Fibroblast of the aortic adventitia (primary cell): Measurements from ENCODE around the gene CCDC190. TPM values are rescaled to one million over a fixed set of nuclear protein-coding genes. Genes with fewer than 3 reads are reported as not detected.

Source experiments
- DNase-seq: peaks from one replicate; pipeline ENCODE4 v3.0.0-alpha.2; 2010; ENCODE audit warnings: low read depth
- H3K4me3 ChIP-seq: 2 replicates; pipeline ENCODE4 v1.5.1; 2011; ENCODE audit warnings: low read depth, mild to moderate bottlenecking, control low read depth, low read length, moderate library complexity
- total RNA-seq: library from RNA; depleted of rRNA; stranded (reverse); fragments of >200 nt; gene quantifications from 2 replicates; pipeline ENCODE4 v1.2.3, GENCODE V29; 2012; ENCODE audit warnings: low replicate concordance
- TF ChIP-seq, protein P1 (sequence below): IDR thresholded peaks from 2 replicates; pipeline ENCODE4 v1.5.1; 2011; ENCODE audit warnings: mild to moderate bottlenecking, low read length, control low read depth, inconsistent platforms; ENCODE audit not compliant: insufficient read depth

Gene CCDC190
- total RNA-seq, 1 donor, result 4.6 TPM

DNA sequence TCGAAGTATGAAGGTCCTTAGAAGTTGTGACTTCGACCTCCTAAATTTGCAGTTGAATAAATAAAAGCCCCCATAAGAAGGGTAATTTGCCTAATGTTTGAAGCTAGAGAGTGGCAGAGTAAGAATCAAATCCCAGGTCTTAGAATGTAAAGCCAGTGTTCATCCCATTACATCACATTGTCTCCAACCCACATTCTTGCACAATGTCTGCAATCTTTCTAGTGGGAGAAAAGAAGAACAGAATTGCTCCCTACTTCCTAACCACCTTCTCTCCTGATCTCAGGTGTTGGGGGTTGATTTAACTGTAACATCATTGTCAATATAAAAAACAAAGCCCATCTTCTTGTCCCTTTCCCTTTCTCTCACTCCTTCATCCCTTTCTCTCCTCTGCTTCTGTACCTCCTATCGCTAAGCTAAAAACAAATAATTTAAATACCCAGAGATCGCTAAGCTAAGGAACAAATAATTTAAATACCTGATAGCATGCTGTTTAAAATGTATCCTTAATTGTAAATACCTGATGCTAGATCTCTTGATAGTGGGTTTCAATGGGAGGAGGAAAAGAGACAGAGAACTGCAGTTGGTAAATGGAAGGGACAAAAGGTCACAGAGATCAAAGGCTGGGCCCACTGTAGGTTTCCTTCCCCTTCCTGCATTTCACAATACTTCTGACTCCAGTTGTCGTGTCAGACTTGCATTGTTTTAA, 32.1 kb upstream of the CCDC190 start:
- no peak for DNase-seq
- TF ChIP-seq, protein P1, sequence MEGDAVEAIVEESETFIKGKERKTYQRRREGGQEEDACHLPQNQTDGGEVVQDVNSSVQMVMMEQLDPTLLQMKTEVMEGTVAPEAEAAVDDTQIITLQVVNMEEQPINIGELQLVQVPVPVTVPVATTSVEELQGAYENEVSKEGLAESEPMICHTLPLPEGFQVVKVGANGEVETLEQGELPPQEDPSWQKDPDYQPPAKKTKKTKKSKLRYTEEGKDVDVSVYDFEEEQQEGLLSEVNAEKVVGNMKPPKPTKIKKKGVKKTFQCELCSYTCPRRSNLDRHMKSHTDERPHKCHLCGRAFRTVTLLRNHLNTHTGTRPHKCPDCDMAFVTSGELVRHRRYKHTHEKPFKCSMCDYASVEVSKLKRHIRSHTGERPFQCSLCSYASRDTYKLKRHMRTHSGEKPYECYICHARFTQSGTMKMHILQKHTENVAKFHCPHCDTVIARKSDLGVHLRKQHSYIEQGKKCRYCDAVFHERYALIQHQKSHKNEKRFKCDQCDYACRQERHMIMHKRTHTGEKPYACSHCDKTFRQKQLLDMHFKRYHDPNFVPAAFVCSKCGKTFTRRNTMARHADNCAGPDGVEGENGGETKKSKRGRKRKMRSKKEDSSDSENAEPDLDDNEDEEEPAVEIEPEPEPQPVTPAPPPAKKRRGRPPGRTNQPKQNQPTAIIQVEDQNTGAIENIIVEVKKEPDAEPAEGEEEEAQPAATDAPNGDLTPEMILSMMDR, result no peak
- H3K4me3 ChIP-seq, result no peak overlapping the region

DNA sequence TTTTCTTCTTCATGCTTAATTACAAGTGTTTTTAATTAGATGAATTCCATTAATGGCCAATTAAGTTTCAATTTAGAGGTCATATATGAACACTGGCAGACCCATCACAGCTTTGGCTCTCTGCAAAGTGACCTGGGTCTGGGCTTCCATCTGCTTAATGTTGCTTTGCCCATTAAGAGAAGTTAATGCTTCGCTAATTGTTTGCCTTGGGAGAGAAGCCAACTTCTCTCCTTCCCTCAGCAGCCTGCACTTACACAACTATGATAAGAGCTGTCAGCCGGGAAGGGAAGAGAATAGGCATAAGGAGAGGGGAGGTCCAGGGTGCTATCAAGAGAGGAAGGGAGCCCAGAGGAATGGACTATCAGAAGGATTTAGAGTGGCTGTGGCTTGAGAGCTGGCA, 29.0 kb upstream of the CCDC190 start:
- TF ChIP-seq, protein P1, result no peak
- DNase-seq, result no peak
- no peak overlapping the region for H3K4me3 ChIP-seq

DNA sequence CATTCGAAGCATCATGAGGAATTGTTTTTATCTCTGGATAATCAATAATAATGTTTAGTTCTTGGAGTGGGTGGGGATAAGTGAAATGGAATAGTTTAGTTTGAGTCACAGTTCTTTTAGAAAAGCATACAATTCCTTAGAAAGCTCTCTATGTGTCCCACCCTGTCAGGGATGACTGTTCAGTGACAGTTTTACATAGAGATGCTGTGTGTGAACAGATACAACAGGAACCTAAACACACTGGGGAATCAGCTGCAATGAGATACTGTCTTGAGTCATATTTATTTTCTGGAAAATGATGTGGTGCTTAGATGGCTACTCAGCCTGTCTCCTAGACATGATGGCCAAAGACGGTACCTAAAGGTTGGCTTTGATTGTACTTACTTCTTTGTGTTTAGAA, 25.7 kb upstream of the CCDC190 start:
- TF ChIP-seq, protein P1, result no peak
- no peak for DNase-seq
- no peak overlapping the region for H3K4me3 ChIP-seq

DNA sequence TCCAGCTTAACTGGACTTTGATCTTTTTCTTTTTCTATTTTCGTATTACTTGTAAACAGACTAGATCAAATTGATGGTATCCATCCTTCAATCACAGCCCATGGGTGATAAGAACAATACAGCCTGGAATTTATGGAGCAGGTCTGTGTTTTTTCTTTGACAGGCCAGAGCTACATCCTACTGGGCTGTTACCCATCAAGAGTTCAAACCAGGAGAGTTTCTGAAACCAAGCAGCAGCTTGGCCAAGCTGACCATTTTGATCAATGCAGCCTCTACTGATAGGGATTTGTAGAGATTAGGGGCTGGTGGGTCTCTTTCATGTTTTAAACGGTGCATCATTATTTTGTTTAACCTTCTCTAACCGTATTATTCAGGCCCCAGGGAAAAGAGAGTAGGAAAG, 24.3 kb upstream of the CCDC190 start:
- H3K4me3 ChIP-seq, result no peak overlapping the region
- TF ChIP-seq, protein P1, result no peak
- DNase-seq, result no peak

DNA sequence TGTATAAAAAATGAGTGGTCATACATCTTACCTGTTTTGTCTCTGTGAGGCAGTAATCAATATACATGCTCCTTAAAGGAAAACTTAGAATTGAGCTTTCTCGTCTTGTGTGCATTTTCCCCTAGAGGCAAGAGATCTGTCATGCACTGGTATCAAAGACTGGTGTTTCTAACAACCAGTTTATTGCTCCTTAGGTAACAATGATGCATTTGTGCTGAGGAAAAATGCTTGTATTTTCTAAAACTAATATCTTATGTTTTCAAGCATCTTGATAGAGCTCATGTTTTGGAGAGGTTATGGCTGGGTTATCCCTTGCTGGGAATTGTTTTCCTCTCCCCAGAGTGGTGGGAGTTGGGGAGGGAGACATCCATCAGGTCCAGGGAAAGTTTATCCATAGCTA, 23.9 kb upstream of the CCDC190 start:
- TF ChIP-seq, protein P1, result no peak

DNA sequence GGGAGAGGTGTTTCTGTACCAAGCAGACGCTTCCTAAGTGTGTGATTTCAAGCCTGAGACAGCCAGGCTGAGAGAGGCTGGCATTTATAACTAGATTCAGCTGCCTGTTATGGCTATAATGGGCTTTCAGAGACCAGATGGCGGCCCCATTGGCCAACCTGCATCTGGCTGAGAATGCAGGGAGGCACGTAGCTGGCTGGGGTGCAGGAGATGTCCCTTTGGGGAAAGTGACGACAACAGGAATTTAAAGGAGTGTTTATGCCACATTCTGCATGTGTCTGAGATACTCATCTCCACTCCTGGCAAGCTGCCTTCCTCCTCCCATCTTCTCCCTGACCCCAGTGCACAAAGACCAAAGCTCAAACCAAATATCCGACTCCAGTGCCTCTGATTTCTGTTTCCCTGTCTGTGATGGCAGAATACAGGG, 21.3 kb upstream of the CCDC190 start:
- DNase-seq, result no peak

More for the DNA sequence above, 23.9 kb upstream of the CCDC190 start:
- H3K4me3 ChIP-seq, result no peak overlapping the region
- DNase-seq, result no peak

More for the DNA sequence above, 21.3 kb upstream of the CCDC190 start:
- H3K4me3 ChIP-seq, result no peak overlapping the region
- TF ChIP-seq, protein P1, result no peak
